TTC549 (cell line): ENCODE measurements around the gene NOTUM.

Source experiments
- FAIRE-seq: peaks from 2 replicates; lab custom pipeline; 2012; peaks lifted over from hg19 to GRCh38; lab: Jason Lieb, UNC

NOTUM gene

DNA sequence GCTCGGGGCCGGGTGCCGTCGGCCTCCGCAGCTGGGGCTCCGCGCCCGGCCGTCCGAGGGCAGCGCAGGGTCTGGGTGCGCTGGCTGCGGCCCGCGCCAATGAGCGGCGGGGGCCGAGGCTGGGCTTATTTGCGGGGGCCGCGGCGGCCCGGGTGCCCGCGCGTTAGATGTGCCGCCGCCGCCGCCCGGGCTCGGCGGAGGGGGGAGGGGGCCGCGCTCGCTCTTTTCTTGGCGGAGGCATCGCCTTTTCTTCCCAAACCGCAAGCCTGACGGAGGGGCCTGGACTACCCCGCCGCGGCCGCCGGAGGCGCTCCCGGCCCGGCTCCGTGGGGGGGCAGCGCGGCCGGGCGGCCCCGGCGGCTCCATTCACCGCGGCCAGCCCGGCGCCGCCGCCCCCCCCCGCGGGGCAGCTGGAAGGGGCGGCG is at the start of gene NOTUM:
Gene NOTUM, minus strand, starts transcription at position 101 of the 425 bp plus-strand sequence. CDS start 278 bp downstream, outside the sequence.
- FAIRE-seq = no peak

DNA sequence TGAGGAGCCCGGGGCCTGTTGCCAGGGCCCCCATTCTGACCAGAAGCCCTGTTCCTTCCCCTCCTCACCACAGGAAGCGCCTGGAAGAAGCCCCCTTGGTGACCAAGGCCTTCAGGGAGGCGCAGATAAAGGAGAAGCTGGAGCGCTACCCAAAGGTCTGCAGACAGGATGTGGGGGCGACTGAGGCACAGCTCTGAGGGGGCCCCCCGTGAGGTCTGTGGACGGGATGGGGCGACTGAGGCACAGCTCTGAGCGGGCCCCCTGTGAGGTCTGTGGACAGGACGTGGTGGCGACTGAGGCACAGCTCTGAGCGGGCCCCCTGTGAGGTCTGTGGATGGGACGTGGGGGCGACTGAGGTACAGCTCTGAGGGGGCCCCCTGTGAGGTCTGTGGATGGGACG is 48.4 kb upstream of the NOTUM start:
- no peak for FAIRE-seq

DNA sequence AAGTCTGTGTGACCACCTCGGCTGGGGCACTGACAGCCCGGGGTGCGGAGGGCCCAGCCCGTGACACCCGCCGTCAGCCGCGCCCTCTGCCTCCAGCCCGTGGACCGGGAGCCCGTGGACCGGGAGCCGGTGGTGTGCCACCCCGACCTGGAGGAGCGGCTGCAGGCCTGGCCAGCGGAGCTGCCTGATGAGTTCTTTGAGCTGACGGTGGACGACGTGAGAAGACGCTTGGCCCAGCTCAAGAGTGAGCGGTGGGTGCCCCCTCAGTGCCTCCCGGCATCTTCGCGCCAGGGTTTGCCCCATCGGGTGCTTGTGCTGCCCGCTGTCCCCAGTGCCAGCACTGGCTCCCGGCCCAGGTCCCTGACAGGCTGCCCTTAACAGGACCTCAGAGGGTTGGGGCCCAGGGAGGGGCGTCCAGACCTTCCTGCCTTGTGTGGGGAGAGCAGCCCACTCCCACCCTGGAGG is 48.0 kb upstream of the NOTUM start:
- FAIRE-seq = no peak

DNA sequence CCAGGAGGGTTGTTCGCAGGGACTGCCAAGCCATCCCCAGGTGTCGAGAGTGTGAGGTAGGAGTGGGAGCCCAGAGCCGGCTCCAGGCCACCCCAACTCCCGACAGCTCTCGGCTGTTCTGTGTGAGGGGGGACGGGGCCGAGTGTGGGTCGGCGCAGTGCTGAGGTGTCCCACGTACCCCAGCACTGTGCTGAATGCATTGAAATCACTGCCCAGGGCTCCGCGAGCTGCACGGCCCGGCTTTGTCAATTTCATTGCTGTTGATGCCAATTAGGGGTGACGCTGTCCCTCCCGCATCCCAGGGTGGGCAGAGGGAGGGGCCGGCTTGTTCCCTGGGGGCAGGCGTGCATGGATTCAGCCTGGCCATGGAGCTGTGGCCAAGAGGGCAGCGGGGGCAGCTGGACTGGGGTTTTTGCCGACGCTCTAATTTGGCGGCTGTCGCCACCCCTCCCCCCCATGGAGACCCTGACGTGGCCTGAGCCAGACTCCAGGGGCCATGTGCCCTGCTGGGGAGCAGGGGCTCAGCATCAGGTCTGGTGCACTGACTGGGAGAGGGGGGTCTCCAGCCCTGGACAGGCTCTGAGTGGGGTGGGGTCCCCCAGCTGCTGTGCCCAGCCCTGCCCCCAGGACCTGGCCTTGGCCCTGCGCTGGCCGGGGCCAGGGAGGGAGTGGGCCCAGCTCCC is 47.4 kb upstream of the NOTUM start:
- no peak for FAIRE-seq

DNA sequence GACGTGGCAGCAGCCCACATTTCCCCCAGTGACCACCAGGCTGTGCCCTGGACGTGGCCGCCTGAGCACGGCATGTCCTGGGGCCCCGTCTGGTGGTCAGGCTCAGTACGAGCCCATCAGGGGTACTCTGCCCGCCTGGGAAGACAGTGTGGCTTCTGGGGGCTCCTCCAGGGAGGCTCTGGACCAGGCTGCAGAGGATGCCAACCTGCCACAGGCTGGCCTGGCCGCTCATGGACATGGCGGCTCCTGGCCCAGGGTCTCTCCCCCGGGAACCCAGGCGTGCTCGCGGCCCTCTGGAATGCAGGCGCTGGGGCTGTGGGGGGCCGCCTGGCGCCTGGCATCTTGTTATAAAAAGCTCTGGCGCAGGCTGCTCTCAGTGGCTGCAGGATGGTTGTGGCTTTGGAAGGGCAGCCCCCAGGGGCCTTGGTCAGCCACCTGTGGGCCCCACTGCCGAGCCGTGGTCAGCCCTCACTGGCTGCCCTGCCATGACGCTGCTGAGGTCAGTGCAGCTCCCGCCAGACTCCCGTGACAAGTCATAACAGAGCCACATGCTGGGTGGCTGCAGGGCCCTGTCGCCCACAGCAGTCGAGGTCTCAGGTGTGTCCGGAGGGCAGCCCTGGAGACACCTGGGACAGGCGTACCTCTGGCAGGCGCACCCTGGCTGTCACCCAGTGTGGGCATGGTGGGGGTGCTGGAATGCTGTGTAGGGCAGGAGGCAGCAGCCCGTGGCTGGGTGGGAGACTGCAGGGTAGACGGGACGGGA is 46.7 kb upstream of the NOTUM start:
- FAIRE-seq = no peak

DNA sequence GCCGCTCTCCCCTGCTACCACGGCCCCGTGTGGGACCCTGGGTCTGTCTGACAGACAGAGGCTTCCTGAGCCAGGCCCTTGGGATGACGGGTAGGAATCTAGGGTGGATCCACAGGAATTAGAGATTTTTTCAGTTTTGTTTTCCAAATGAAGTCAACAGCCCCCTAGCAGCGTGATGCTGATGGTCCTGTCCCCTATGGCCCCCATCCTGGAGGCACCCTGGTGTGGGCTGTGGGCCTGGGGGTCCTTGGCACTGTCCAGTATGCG is 46.2 kb upstream of the NOTUM start:
- FAIRE-seq = no peak

DNA sequence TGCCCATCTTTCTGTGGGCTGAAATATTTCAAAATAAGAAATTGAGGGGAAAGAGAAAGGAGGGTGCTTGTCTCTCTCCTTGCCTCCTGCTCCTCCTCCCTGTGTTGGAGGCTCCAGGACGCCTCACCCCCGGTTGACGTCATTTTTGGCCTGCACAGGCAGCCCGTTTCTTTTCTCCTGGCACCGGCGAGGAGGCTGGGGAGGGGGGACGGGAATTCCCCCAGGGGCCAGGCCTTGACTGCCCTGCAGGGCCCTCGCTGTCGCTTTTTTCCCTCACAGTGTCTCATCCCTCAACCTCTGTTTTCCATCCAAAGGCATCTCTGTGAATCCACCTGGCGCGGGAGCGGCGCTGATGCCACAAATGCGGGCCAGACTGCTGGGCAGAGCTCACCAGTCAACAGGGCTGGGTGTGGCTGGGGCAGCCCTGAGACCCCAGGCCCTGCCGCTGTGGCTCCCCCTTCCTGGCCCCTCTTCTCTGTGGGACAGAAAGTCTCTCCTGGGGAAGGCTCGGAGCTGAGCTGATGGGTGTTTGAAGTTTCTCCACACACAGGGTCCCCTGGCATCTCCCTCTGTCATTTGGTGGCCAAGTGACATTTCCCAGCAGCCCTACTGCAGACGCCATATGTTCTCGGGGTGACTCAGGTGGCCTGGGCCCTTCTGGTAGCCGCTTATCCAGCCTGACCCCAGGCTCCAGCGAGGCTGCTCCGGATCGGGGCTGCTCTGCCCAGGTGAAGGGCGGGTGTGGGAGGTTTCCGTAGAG is 45.7 kb upstream of the NOTUM start:
- no peak for FAIRE-seq

DNA sequence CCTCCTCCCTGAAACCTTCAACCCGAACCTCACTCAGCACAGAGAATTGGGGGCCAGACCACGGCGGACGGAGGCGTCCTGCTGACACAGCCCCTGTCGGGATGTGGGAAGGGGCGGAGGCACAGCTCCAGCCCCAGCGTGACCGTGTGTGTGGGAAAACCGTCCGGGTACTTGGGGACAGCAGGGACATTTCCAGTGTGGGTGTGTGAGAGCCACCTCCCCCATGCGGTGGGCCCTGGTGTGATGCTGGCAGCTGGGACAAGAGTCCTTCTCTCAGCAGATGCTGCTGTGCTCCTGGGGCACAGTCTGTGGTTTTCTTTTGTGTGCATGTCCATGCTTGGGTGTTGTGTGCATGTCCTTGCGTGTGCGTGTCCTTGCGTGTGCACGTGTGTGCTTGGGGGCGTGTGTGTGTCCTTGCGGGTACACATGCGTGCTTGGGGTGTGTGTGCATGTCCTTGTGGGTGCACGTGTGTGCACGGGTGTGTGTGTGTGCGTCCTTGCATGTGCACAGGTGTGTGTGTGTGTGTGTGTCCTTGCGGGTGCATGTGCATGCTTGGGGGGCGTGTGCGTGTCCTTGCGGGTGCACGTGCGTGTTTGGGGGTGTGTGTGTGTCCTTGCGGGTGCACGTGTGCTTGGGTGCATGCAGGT is 44.8 kb upstream of the NOTUM start:
- FAIRE-seq = no peak

DNA sequence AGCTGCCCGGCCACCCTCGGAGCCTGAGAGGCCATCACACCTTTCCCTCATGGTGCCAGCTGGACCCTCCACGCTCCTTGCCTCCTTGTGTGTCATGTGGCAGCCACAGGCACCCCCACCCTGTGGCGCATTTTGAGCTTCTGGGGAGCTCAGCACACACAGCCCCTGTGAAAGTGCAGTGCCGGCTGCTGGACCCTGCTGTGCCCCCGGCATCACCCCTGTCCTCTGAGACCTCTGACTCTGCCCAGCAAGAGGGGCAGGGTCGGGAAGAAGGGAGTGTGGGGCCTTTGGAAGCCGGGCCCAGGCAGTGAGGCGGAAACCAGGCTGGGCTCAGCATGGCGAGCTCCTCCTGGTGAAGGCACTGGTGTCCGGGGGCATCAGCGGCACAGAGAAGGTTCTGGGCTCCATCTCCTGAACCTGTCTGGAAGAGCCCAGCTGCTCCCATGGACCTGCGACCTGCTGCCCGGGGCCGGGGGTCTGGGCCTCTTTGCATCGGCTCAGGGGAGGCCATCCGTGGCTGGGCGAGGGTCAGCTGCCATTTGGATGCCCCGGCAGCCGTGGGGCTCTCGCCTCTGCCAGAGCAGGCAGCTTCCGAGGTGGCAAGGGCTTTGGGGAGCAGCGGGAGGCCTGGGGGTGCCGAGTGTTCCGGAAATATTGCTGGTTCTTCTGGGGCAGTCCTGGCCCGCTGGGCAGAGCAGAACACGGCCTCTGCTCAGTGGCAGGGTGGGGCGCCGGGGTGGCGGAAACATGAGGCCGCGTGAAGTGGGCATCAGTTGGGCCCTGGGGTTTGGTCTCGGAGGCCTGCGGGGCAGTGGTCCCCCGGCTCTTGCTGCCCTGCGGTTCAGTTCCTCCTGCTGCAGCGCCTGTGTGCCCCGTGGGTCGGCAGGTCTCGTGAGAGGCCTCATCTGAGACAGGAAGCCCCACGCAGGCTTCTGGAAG is 43.8 kb upstream of the NOTUM start:
- FAIRE-seq = no peak

DNA sequence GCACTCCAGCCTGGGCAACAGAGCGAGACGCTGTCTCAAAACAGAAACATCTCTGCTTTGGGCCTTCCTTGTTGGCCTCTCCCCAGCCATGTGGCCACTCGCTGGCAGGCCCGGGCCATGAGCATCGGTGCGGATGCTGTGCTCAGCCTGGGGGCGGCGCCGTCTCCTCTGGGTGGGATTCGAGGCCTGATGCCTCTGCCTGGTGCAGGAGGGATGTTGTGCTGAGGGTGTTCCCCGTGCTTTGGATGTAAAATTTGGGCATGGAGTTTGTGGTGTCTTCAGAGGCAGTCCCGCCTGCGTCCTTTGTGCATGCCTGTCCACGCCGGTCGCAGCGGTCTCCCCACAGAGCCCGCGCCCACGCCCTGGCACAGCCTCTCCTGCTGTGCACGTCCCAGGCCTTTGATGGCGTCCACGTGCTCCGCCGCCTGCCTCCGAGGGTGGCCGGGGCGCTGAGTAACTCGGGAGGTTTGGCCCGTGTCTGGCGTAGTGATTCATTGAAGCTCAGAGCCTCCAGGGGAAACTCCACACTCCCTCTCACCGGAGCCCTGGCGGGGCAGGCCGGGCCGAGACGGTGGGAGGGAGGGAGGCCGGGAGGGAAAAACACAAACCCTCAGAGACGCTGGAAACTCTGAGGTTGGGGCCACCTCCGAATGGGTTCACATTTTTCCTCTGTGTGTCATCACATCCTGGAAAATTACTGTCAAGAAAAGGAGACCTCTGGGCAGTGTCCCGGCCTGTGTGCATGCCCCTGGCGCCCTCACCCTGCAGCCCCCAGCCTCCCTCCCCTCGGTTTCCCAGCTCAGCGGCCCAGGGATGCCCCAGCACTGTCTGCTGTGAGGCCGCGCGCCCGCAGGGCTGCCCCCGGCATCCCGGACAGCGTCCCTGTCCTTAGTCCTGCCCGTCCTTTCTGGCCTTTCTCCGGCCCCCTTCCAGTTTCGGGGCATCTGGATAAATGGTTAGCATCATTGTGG is 42.7 kb upstream of the NOTUM start:
- no peak for FAIRE-seq

DNA sequence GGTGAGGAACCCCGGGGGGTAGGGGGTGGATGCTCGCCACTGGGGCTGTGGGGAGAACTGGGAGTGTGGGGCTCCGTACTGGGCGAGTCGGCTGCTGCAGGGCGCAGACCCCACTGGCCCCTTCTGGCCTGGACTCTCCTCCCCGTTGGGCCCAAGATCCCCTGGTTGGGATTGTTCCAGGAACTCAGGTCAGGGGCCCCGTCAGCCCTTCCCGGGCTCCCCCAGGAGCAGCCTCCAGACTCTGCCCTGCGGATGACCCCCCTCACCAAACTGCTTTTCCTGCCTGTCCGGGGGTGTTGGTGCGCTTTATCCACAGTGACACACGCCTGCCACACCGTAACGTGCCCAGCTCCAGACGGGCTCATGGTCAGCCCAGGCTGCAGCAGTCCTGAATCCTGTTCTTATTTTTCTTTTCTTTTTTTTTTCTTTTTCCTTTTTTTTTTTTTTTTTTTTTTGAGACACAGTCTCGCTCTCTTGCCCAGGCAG is 40.6 kb upstream of the NOTUM start:
- no peak for FAIRE-seq

DNA sequence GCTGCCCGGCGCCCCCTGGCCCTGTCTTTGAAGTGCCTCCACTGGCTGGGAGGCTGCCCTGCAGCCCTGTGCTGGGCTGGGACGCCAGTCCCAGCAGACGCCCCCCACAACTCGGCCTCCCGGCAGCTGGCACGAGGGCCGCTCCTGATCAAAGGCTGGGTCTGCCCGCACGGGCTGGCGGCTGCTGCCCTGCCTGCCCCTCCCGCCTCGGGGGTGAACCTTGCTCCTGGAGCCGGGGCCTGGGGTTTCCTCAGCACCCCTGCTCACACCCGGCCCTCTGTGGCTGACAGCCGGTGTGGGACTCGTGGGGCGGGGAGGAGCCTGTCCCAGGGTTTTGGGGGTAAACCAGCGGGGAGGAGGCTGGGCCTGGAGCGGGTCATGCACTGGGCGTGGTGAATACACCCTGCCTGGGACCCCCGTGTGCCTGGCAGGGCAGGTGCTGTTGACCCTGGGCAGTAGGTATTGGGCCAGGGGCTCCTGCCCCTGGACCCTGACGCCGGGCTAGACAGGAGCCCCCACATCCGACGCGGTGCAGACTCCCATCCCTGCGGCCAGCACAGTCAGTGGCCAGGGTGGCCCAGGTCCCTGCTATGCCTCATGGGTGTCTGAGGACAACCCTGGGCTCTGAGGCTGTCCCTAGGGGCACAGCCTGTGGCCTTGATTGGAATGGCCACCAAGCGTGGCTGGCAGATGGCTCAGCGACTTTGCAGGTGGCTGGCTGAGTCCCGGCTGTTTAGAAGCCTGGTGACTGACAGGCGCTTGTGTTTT is 40.0 kb upstream of the NOTUM start:
- FAIRE-seq = no peak

DNA sequence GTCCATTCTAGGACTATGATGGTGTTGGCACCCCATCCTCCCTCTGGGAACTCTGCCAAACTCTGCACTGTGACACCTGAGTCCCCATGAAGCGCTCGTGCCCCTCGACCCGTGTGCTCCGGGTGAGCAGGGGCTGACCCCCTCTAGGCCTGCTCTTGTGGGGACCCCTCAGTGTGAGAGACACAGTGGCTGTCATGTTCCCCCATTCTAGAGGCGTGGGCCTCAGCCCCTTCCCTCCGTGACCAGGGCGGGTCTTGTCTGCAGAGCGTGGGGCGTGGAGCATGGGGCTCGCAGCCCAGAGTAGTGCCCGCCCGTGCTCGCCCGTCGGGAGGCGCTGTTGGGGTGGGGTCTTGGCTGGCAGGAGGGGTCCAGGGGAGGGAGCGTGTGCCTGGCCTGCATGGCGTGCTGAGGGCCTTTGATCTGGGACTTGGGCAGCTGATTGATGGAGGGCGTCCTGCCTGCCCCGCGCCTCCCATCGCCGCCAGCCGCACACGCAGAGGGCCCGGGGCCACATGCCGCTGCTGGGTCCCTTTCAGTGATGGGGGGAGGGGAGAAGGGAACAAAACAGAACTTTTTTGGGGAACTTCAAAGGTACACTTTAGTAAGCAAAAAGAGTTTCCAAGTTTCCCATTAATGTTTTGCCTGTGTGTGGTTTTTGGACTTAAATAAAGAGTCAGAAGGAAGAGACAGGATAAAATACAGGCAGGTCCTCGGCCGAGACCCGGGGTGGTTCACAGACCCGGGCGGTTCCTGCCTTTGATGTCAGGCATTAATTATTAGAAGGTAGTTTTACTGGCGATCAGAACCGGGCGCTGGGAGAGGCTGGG is 39.2 kb upstream of the NOTUM start:
- no peak for FAIRE-seq

DNA sequence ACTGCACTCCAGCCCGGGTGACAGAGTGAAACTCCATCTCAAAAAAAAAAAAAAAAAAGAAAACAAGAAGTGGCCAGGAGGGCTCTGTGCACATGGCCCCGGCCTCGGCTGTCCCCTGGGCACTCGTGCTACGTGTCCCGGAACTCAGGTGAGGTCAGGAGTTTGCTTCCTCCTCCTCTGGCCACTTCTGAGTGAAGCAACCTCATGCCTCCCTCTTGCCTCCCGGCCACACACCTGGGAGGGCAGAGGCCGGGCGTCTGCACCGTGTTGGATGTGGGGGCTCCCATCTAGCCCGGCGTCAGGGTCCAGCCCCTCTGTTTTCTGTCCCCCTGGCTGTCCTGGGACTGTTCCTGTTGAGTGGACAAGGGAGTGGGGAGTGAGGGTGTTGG is 38.6 kb upstream of the NOTUM start:
- no peak for FAIRE-seq

DNA sequence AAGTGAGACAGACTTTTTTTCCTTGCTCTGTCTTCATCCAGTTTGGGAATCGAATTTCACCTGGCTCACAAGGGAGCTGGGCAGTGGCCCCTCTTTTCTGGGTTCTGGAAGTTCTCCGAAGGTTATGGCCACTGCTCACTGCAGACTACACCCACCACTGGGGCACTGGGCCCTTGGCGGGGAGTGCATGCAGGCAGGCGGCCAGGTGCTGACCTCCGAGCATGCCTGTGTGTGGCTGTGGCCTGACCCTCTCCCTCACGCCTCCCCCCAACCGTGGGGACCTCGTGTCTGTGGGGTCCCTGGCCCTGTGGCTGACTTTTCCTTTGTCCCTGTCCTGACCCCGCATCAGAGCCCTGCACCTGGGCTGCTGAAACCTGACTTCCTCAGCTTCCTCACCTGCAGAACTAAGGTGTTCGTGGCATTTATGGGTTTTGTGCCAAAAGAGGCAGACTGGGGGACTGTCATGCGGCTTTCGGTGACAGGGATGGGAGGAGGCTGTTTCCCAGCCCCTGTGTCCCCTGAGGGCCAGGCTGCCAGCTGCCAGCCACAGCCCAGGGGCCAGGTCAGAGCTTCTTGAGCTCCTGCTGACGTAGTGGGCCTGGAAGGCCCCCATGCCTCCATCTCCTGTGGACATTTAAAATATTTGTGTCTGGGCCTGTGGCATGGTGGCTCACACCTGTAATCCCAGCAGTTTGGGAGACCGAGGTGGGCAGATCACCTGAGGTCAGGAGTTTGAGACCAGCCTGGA is 37.9 kb upstream of the NOTUM start:
- FAIRE-seq = no peak

DNA sequence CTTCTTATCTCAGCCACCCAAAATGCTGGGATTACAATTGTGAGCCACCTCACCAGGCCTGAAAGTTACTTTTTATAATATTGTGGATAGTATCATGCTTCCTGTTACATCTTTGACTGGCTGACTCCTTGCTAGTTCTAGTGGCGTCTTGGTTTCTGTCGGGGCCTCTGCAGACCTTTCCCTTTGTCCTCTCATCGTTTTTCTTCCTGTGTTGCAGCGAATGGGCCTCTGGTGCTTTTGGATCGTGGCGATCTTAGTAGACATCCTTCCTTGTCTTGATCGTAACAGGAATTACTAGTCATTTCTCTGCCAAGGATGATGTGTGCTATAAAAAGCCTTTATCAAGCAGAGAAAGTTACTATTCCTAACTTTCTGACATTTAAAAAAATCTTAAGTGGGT is 37.2 kb upstream of the NOTUM start:
- no peak for FAIRE-seq

DNA sequence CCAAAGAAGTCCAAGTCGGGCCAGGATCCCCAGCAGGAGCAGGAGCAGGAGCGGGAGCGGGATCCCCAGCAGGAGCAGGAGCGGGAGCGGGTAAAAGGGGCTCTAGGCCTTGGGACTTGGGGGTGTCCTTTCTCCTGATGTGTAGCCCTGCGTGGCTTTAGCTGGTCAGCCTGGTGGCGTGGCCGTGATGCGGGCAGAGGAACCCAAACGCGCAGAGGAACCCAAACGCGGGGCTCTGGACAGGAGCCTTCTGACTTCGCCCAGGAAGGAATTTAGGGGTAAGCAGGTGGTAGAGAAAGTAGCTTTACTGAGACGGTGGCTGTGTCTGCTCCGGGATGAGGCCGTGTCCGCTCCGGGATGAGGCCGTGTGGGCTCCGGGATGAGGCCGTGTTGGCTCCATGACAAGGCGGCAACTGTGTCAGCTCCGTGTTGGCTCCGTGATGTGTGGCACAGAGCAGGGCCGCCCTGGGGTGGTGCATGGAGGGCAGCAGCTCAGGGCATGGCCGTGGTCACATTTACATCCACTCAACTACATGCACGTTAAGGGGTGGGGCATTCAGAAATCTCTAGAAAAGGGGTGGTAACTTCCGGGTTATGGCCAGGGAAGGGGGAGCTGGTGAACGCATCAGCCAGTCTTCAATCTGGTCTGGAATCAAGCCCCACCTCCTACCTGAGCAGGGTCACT is 35.9 kb upstream of the NOTUM start:
- no peak for FAIRE-seq
